Measurements from ENCODE around the gene SMYD5. TPM values are rescaled to one million over a fixed set of nuclear protein-coding genes. Genes with fewer than 3 reads are reported as not detected.
"Not testable (repeated sequence)": the region's sequence is repeated elsewhere in the genome, so short reads cannot be mapped to it uniquely, and the experiment has no call there.

Gene SMYD5
- total RNA-seq, result 10 to 100 TPM in 3 of 4 donors, 1 to 10 TPM in 1; 5.6 to 22.1 (median 17.6) TPM

DNA sequence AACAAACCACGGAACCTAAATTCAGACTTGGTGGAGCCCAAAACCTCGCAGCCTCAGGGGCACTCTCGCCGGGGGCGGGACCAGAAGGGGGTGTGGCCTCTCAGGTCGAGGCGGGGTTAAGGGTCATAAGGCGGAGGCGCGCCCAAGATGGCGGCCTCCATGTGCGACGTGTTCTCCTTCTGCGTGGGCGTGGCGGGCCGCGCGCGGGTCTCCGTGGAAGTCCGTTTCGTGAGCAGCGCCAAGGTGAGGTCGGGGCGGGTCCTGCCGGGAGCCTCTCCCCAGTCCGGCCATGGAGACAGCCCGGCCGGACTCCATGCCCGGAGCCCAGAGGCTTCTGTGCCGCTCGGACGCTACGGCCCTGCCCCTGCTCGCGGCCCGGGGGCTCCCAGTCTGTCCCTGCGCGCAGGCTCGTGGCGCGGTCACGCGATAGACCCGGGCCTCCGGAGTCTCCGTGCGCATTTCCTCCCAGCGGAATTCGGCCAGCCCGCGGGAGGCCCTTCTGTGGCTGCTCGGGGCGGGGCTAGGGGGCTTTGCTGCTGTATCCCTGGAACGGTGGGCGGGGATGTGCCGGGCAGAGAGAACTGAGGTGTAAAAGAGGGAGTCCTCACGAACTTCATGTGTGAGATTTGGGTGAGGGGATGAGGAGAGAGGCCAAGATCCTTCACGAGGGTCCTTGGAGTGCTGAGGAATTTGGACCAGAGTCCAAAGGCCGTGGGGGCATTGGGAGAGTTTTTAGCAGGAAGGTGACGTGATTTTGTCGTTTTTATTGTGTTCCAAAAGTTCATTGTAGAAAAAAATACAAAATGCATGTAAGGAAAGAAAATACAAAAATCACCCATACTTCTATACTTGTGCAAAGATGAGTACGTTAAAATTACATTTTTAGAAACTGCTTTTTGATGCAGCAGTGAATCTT, at the start of gene SMYD5:
Gene SMYD5, plus strand, starts transcription at position 126 of the 916 bp plus-strand sequence. Its CDS starts 22 bp downstream, at position 148.
- TF ChIP-seq, protein P1, sequence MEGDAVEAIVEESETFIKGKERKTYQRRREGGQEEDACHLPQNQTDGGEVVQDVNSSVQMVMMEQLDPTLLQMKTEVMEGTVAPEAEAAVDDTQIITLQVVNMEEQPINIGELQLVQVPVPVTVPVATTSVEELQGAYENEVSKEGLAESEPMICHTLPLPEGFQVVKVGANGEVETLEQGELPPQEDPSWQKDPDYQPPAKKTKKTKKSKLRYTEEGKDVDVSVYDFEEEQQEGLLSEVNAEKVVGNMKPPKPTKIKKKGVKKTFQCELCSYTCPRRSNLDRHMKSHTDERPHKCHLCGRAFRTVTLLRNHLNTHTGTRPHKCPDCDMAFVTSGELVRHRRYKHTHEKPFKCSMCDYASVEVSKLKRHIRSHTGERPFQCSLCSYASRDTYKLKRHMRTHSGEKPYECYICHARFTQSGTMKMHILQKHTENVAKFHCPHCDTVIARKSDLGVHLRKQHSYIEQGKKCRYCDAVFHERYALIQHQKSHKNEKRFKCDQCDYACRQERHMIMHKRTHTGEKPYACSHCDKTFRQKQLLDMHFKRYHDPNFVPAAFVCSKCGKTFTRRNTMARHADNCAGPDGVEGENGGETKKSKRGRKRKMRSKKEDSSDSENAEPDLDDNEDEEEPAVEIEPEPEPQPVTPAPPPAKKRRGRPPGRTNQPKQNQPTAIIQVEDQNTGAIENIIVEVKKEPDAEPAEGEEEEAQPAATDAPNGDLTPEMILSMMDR (IDR thresholded peaks at IDR 0.05), result no peak
- peak in 1 of 4 donors; percentile 44 for TF ChIP-seq POLR2A (IDR thresholded peaks at IDR 0.05)
- 0 to 1% methylated on average over 8 of the region's 64 CpGs for WGBS, 2 donors
- Histone ChIP-seq H3K36me3 (peaks cover 0 to 12% (median 0%) of the 10 kb centered on the region in 3 donors), H3K27me3 (no peaks in the 10 kb centered on the region), H3K4me3 (peak within 1 kb of the TSS; percentile 73 to 91 (median 81)), H3K27ac (peak within 1 kb of the TSS; percentile 67 to 81 (median 74)), H3K4me1 (peaks cover 5 to 32% (median 24%) of the 10 kb centered on the region in 3 donors), H3K9me3 (no peaks in the 10 kb centered on the region)
- intact Hi-C loops (cut with DNase I), result no loop called here
- peak; percentile 48 for DNase-seq

DNA sequence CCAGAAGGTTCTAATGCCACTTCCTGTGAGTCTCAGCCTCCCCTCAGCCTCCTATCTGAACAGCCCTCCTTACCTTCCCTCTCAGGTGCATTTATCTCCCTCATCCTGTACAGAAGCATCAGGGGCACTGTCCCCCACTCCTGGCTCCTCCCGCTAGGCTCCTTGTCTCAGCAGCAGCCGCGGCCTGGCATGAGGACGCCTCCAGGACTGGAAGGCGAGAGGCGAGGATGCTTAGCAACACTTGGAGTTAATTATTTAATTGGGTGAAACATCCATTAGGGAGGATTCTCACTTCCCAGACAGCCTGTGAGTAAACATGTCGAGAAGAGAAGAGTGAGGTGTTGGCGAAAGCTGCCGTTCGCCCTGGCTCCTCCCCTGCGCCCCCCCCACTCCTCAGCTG, 48.1 kb upstream of the SMYD5 start:
- H3K27me3 ChIP-seq, result peaks cover 0 to 15% (median 0%) of the 10 kb centered on the region in 4 donors
- H3K36me3 ChIP-seq; H3K4me3 ChIP-seq; H3K27ac ChIP-seq; intact Hi-C loops (cut with DNase I); DNase-seq; H3K4me1 ChIP-seq; H3K9me3 ChIP-seq: not testable (repeated sequence)
- 40 to 72% methylated on average over 1 to 5 of the region's 11 CpGs for WGBS, 2 donors

DNA sequence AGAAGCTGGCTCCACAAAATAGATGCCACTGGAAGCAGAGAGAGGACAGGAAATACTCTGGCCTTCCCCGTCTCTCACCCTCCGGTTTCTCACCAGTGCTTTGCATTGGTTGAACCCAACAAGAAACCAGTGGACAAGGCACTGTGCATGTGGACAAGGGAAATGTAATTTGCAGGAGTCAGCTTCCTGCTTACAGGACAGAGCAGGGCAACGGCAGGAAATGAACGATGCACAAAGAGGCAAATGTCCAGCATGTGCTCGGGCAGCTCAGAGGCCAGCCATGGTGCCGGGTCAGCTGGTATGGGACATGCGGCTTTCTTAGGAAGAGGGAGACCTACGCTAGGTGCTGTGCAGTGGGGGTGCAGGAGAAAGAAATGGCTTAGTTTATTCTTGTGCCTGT, 47.2 kb upstream of the SMYD5 start:
- WGBS, 2 donors, result 71 to 100% methylated on average over 1 to 4 of the region's 8 CpGs
- H3K4me3 ChIP-seq; H3K4me1 ChIP-seq; H3K27ac ChIP-seq; H3K36me3 ChIP-seq; DNase-seq; H3K9me3 ChIP-seq; intact Hi-C loops (cut with DNase I): not testable (repeated sequence)
- peaks cover 0 to 15% (median 0%) of the 10 kb centered on the region in 4 donors for H3K27me3 ChIP-seq

DNA sequence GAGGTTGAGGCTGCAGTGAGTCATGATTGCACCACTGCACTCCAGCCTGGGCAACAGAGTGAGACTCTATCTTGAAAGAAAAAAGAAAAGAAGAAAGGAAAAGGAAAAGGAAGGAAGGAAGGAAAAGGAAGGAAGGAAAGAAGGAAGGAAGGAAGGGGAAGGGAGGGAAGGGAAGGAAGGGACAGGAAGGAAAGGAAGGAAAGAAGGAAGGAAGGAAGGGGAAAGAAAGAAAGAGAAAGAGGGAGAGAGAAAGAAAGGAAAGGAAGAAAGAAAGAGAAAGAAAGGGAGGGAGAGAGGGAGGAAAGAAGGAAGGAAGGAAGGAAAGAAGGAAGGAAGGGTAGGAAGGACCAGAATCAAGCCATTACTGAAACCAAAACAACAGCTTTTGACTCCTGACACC, 45.7 kb upstream of the SMYD5 start:
- H3K27me3 ChIP-seq, result peaks cover 0 to 20% (median 0%) of the 10 kb centered on the region in 4 donors
- DNase-seq; H3K4me1 ChIP-seq; H3K4me3 ChIP-seq; H3K27ac ChIP-seq; H3K9me3 ChIP-seq; intact Hi-C loops (cut with DNase I); H3K36me3 ChIP-seq: not testable (repeated sequence)

DNA sequence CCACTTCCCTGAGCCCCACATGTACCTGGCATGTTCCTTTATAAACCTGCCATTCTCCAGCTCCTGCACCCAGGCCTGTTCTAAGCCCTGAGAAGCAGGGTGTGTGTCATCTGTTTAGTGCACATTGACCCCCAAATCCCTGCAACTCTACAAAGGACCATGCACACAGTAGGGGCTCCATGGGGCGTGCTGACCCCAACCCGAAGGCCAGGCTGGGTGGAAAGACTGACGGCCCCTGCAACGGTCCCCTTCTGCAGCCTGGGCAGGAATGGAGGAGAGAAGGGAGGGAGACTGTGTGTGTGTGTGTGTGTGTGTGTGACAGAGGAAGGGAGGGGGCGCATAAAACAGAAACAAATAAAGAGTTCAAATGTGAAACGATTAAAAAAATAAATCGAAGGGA, 43.7 kb upstream of the SMYD5 start:
- intact Hi-C loops (cut with DNase I), result loop anchor here (10.0 kb wide), 1 partner anchor 276 kb away; no protein-coding TSS in a partner anchor
- not testable (repeated sequence) for H3K4me1 ChIP-seq, H3K9me3 ChIP-seq, H3K36me3 ChIP-seq, DNase-seq, H3K27ac ChIP-seq, H3K4me3 ChIP-seq
- WGBS, 2 donors, result 43% methylated on average over 4 of the region's 7 CpGs; no CpG with 5 or more reads in 1 of the 2 donors
- H3K27me3 ChIP-seq, result peaks cover 0 to 34% (median 2%) of the 10 kb centered on the region in 4 donors

DNA sequence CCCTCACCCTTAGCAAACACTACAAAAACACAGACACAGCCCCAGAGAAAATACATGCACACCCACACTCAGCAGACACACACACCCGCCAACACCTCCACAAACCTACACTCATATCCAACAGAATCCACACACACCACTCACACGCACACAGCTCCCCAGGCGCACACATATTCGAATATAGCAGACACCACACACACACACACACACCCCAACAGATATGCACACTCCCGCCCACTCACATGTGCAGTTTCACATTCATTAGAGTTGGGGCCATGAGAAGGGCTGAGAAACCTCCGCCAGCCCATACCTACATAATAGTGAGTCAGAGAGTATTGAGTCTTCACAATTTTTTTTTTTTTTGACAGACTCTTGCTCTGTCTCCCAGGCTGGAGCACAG, 41.1 kb upstream of the SMYD5 start:
- no peaks in the 10 kb centered on the region for H3K36me3 ChIP-seq
- no peak for DNase-seq
- 72 to 82% methylated on average over 6 of the region's 6 CpGs for WGBS, 2 donors
- peaks cover 0 to 57% (median 2%) of the 10 kb centered on the region in 4 donors for H3K27me3 ChIP-seq
- H3K27ac ChIP-seq, result no peak overlapping the region
- TF ChIP-seq, protein P1 (IDR thresholded peaks at IDR 0.05), result no peak
- TF ChIP-seq POLR2A (IDR thresholded peaks at IDR 0.05), result no peak
- intact Hi-C loops (cut with DNase I), result loop anchor here (10.0 kb wide), 1 partner anchor 278 kb away; no protein-coding TSS in a partner anchor
- no peak overlapping the region for H3K4me3 ChIP-seq
- no peaks in the 10 kb centered on the region for H3K9me3 ChIP-seq
- H3K4me1 ChIP-seq, result peaks cover 17 to 31% (median 20%) of the 10 kb centered on the region in 3 donors

DNA sequence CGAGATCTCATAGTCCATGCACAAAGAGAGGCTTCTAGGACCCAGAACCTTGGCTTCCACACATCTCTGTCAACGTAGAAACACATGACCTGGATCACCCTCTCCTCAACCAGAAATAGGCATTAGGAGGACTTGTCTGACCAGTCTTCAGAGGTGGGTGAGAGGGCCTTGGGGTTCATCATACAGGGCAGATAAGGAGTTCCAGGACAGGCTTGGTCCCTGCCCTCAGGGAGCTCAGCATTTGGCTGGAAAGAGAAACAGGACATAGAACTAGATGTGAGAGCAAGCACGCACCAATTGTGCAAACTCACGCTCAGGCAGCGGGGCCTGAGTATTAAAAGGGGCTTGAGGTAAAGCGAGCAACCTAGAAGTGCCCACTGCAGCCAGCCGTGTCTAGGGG, 40.3 kb upstream of the SMYD5 start:
- Histone ChIP-seq H3K4me1 (peaks cover 17 to 32% (median 21%) of the 10 kb centered on the region in 3 donors), H3K36me3 (no peaks in the 10 kb centered on the region), H3K4me3 (no peak overlapping the region), H3K9me3 (no peaks in the 10 kb centered on the region), H3K27ac (no peak overlapping the region), H3K27me3 (peaks cover 0 to 65% (median 2%) of the 10 kb centered on the region in 4 donors)
- WGBS, 2 donors, result 87 to 90% methylated on average over 5 to 6 of the region's 7 CpGs
- intact Hi-C loops (cut with DNase I), result loop anchor here (10.0 kb wide), 1 partner anchor 279 kb away; no protein-coding TSS in a partner anchor
- TF ChIP-seq, protein P1 (IDR thresholded peaks at IDR 0.05), result no peak
- DNase-seq, result no peak
